NT2/D1 (cell line): Measurements from ENCODE around the gene MAST4.

Source experiments
- SUZ12 ChIP-seq: IDR thresholded peaks from 2 replicates; pipeline ENCODE4 v1.6.1; 2011; ENCODE audit not compliant: insufficient read length, insufficient read depth; ENCODE audit errors: extremely low read depth
- YY1 ChIP-seq: IDR thresholded peaks from 2 replicates; pipeline ENCODE4 v1.6.1; 2011; ENCODE audit not compliant: insufficient read length, insufficient read depth

DNA sequence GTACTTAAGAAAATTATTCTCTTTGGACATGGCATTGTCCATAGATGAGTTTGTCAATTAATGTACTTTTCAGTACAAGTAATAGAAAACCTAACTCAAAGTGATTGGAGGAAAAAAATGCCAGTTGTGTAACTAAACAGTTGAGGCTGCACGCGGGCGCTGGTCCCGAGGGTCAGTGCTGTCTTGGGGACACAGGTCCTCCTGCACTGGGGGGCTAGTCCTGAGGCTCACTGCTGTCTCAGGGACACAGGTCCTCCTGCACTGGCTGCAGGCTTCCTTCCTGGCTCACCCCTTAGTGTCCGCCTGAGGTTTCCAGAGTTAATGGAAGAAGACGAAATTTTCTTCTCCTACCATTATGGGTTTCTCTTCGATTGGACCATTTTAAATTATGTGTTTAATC, 319.3 kb downstream of the MAST4 start:
- TF ChIP-seq SUZ12 (no peak), YY1 (no peak)
